Islet precursor cell (in vitro differentiated cells): Measurements from ENCODE around the gene WFIKKN1.
A peak's percentile ranks its signal among the peaks of the same experiment; 100 is the strongest.

Source experiments
- DNase-seq: peaks from one replicate; pipeline ENCODE4 v3.0.0-alpha.2; 2018

Gene WFIKKN1, protein sequence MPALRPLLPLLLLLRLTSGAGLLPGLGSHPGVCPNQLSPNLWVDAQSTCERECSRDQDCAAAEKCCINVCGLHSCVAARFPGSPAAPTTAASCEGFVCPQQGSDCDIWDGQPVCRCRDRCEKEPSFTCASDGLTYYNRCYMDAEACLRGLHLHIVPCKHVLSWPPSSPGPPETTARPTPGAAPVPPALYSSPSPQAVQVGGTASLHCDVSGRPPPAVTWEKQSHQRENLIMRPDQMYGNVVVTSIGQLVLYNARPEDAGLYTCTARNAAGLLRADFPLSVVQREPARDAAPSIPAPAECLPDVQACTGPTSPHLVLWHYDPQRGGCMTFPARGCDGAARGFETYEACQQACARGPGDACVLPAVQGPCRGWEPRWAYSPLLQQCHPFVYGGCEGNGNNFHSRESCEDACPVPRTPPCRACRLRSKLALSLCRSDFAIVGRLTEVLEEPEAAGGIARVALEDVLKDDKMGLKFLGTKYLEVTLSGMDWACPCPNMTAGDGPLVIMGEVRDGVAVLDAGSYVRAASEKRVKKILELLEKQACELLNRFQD

DNA sequence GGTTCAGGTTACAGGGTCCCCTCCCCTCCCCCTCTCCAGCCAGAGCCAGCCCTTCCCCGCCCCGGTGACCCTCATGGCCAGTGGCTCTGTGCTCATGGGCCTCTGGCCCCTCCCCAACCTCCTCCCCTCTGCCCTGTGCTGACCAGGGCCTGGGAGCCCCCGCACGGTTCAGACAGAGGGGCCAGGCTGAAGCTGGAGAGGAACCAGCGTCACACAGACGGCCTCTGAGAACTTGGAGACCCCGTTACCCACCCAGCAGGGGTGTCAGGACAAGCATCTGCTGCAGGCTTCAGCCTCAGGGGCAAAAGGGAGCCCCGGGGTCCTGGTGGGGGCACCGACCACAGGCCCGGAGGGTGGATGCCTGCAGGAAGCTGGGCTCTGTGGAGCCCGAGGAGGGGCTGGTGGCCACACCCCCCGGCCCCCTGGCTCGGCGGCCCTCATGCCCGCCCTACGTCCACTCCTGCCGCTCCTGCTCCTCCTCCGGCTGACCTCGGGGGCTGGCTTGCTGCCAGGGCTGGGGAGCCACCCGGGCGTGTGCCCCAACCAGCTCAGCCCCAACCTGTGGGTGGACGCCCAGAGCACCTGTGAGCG lies at the start of gene WFIKKN1:
WFIKKN1 (plus strand) TSS at position 171 of the 591 bp plus-strand sequence; CDS start at position 440, 269 bp downstream.
- peak; percentile 82 for DNase-seq

DNA sequence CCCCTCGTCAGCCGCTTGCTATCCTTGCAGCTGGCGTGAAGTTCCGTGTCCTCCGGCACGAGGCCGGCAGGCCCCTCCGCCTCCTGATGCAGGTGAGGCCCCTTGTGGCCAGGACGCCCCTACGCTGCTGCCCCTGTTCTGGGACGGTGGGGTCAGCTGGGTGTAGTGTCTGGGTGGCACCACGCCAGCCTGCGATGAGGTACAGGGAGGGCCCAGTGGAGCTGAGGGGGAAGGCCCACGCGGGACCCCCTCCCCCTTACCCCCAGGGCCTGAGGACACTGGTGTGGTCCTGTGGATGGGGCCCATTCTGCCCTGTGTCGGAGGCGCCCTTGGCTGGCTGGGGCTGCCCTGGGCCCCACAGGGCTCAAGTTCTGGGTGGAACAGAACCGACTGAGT lies 48.6 kb upstream of the WFIKKN1 start:
- DNase-seq, result no peak

DNA sequence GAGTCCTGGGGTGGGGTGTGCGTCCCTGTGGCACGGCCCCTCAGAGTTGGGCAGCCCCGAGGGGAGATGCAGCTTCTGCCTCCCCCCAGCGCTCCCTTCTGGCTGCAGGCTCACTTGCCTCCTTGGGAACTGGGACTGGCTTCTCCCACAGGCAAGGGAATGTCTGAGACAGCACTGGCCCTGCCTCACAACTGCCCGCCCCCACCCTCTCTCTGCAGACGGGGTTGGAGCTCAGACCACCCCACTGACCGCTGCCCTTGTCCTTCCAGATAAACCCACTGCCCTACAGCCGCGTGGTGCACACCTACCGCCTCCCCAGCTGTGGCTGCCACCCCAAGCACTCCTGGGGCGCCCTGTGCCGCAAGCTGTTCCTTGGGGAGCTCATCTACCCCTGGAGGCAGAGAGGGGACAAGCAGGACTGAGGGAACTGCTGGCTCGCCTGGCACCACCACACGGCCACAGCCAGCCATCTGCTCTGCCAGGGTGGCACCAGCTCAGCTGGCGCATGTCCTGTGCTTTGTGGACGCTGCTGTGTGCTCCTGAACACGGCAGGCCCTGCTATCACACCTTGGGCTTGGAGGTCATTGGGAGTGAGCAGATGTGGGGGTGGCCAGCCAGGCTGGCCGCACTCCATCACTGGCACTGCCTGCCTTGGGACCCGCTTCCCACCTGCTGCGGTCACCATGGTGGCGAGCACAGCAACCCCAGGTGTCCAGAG lies 48.0 kb upstream of the WFIKKN1 start:
- DNase-seq, result no peak

DNA sequence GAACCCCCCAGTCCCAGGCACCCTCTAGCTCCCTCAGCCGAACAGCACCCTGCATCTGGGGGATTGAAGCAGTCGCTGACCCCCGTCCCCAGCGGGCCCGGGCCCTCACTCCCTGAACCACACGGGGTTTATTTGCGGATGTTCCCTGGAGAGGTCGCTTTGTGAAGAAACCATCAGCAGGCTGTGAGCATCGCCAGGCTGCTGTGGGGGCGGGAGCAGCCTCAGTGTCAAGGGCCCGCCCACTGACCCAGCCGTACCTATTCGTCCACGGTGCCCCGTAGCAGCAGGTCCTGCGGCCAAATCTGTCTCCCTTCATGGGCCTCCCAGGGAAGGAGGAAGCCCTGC lies 47.3 kb upstream of the WFIKKN1 start:
- no peak for DNase-seq

DNA sequence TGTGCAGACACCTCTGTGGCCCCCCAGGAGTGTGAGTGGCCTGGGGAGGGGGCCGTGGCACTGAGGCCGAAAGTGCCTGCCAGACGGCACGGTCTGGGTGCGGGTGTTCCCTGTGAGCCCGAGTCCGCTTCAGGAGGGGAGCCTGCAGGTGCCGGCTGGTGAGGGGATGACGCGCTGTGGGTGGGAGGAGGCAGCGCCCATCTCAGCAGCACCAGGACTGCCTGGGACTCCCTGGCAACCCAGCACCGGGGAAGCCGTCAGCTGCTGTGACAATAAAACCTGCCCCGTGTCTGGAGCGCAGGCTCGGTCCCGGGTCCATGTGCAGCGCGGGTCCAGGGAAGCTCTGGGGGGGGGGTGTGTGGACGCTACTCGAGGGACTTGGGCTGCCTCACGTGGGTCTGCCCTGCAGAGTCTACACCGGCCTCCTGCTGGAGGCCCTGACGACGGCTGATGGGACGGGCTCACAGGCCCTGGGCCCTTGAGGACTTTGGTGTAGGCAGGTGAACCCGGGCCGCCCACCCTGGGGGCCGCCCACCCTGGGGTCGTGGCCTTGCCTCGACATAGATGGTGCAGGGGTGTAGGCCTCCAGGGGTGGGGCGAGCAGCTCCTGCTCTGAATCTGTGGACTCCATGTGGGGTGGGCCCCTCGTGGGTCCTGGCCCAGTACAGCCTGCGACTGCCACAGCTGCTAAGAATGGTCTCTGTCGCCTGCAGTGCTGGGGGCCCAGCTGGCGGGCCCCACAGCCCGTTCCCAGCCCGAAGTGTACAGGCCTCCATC lies 46.8 kb upstream of the WFIKKN1 start:
- no peak for DNase-seq

DNA sequence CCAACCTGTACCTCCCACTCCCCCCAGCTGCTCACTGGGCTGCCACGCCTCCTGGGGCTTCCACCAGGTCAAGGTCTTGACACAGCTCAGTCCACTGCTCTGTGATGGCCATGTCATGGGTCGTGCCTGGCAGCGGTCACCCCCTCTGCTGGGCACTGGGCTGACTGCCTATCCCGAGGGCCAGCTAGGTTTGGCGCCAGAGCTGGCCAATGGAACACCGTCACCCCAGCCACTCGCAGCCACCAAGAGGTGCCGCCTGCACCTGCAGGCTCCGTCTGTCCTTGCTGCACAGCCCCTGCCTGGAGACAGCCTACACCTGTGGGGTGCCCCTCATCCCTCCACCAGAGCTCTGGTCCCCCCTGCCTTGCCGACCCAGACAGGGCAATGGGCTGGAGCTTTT lies 45.4 kb upstream of the WFIKKN1 start:
- no peak for DNase-seq

DNA sequence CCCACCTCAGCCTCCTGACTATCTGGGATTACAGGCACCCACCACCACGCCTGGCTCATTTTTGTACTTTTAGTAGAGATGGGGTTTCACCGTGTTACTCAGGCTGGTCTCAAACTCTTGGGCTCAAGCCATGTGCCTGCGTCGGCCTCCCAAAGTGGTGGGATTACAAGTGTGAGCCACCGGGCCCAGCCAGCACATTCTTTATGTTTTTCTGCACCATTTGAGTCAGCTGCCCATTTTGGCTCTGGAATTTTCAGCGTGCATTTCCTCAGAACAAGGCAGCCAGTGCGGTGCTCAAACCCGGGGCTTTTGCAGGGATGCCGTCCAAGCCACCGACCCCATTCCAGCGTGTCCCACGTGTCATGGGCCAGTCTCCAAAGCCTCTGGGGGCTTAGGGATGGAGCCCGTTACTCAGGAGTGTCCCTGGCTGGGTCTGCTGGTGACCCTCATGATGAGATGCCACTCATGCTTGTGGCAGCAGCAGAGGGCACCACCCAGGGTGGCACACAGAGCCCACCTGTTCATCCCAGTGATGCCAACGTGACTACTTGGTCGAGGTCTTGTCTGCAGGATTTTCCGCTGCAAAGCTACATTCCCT lies 44.6 kb upstream of the WFIKKN1 start:
- no peak for DNase-seq

DNA sequence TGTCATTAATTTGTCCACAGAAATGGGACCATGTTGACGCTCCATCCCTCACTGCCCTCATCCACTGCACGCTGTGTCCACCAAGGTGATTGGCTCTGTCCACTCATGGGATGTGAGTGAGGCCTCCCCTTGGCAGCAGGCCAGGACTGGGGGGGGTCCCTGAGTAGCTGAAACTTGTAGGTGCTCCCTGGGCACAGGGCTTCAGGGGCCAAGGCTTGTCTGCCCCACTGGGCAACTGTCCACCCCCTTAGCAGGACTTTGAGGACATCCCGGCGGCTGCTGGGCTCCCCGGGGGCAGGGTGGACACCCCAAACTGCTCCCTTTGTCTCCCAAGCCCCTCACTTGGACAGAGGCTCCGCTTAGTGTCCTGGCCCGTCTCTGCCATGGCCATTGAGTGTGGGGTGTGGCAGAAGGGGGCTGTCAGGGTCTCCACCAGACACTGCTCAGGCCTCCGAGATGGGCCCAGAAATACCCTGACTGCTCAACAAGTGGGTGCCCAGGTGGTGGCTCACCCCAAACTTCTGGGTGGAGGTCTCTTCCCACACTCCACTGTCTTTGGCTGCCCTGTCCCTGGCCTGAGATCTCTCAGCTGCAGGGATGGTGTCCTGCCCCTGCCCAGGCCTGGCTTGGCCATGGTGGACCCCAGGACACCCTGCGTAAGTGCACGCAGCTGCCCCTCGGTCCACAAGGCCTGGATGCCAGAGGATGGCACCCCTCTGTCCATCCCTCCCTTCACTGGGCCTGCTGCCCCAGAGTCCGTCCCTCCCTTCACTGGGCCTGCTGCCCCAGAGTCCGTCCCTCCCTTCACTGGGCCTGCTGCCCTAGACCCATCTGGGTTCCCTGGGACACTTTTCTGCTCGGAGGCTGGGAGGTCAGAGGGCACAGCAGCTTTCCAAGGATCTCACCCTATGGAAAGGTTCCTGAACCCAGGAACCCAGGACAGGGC lies 43.9 kb upstream of the WFIKKN1 start:
- no peak for DNase-seq

DNA sequence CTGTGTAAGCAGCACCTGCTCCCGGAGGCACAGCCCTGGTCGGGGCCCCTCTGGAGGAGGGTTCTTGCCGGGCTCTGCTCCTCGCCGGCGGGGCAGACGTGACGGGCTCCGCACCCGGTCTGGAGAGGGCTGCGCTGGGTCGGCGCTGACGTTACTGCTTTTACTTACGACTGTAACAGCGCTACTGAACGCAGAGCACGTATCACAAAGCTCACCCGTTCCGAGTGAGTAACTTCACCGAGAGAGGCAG lies 42.2 kb upstream of the WFIKKN1 start:
- DNase-seq, result peak; percentile 75

DNA sequence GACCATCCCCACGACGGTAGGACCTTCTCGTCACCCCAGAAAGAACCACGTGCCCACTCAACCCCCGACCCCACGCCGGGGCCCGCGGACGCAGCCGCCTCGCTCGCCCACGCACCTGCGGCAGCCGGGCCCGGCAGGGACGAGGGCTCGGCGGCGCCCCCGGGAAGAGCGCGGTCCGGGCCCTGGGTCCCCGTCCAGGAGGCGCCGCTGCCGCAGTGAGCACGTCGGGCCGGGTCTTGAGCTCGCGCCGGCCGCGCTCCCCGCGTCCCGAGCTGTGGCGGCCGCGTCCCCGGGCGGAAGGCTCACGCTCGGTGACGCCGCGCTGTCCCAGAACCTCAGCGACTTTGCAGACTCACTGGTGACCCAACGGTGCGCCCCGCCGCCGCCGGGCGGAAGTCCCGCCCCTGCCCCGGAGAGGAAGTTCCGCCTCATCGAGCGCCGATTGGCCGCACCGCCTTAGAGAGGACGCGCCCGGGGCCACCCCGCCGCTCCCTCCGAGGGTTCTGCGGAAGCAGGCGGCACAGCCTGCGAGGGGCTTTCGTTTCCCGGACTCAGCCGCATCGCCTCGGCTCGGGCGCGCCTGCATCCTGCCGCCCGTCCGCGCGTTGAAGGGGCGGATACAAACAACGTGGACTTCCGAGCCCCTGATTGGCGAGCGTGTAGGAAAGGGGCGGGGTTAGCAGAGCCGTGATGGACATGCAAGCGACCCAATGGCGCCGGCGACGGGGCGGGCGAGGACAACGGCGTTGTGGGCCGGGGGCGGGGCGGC lies 41.7 kb upstream of the WFIKKN1 start:
- peak; percentile 97 for DNase-seq

DNA sequence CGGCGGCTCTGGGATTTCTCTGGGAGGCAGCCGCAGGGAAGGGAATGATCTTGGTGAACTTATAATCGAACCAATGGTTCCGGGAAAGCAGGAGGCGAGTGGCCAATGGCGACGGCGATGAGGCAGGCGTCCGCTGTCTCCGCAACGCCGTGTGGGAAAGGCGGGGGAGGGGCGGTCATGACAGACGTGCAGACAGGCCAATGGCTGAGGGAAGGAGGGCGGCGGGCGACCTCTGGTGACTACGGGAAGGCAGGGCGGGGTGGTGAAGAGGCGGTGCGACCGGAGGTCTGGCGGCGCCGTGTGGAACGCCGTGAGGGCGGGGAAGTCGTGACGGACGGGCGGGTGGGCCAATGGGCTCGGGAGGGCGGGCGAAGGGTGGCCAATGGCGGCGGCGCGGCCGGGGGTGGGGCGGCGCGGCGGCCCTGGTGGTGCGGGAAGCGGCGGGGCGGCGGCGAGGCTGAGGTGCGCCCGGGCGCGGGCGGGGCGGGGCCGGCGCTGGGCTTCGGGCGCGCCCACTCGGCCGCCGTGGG lies 41.1 kb upstream of the WFIKKN1 start, which contains the start of gene RAB40C:
RAB40C (plus strand) TSS at position 409 of the 530 bp plus-strand sequence. CDS start 226 bp downstream, outside the sequence.
- DNase-seq, result peak; percentile 99

DNA sequence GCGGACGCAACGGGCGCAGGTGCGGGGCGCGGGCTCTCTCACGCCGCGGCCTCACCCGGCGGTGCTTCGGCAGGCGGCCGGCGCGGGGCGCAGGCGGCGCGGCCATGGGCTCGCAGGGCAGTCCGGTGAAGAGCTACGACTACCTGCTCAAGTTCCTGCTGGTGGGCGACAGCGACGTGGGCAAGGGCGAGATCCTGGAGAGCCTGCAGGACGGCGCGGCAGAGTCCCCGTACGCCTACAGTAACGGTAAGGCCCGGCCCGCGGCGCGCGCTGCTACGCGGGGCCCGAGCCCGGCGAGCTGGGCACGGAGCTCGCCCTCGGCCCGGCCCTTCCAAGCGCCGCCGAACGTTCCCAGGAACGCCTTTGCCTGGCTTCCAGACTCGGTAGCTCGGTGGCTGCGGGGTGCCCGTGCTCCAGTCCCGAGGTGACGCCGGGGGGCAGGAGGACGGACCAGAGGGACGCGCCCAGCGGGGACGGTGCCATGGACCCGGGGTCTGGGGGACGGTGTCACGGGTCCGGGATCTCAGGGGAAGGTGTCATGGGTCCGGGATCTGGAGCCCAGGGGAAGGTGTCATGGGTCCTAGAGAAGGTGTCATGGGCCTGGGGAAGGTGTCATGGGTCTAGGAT lies 40.5 kb upstream of the WFIKKN1 start:
- no peak for DNase-seq

DNA sequence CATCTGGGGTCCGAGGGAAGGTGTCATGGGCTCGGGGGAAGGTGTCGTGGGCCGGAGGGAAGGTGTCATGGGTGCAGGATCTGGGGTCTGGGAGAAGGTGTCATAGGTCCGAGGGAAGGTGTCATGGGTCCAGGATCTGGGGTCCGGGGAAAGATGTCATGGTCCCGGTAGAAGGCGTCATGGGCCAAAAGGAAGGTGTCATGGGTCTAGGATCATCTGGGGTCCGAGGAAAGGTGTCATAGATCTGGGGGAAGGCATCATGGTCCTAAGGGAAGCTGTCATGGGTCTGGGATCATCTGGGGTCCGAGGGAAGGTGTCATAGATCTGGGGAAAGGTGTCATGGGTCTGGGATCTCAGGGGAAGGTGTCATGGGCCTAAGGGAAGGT lies 40.0 kb upstream of the WFIKKN1 start:
- DNase-seq, result no peak

DNA sequence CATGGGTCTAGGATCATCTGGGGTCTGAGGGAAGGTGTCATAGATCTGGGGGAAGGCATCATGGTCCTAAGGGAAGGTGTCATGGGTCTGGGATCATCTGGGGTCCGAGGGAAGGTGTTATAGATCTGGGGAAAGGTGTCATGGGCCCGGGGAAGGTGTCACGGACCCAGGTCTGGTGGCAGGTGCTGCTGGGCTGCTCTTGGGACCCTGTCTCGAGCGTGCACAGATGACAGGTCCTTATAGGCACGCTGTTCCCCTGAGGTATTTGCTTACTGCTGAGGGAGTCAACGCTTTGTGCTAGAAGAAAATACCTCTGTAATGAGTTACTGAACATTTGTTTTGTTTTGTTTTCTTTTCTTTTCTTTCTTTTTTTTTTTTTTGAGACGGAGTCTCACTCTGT lies 39.6 kb upstream of the WFIKKN1 start:
- DNase-seq, result no peak

DNA sequence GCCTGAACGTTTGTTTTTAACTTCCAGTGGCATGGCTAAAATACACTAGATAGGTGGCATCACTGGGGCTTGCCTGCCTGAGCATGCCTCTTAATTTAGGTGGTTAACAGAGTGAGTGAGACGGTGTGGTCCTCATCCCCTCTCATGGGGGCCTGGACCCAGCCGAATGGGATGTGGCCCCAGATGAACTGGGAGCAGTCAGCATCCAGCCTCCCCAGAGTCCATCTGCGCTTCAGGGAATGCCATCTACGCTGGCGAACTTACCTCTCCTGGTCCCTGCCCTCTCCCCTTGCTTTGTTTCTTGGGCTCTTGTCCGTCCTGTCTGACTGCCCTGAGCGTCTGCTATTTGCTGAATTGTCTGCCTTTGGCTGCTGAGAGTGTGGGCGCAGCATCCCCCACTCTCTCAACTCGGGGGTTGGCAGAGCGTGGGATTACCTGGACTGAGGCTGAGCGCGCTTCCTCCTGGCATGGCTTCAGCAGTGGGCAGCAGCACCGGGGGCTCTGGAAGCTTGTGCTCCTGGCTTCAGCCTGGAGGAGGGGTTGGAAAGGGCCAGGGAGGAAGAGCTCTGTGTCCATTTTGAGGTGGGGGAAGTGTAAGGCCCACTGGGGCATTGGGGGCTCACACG lies 38.8 kb upstream of the WFIKKN1 start:
- no peak for DNase-seq

DNA sequence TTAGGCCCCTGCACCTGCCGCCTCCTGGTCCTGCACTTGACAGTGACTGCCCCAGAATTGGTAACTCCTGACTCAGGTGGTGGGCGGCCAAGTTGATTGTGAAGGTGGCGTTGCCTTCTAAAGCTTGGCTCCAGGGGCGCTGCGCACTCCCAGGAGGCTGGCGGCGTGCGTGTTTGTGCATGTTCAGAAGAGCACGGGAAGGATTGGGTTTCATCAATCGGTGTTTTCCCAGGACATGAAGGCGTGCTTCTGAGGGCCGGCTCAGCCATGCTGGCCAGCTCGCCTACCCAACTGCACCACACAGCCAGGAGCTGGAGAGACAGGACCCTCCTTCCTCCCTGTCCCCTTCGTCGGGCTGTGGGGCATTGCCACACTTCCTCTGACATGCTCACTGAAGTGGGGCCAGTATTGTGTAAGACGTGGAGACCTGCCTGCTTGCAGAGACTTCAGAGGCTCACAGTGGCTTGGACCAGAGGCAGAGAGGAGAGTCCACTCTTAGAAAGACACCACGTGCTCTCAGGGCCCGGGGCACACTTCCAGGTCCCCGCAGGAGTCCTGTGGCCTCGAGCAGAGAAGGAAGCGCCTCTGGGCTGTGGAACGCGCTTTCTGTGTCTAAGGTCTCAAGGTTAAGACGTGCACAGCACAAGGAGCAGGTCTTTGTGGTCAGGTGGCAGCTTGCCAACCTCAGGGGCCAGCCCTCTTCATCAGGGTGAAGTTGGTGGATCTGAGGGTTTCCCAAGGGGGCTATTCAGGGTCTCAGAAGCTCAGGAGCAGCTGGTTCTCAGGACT lies 38.1 kb upstream of the WFIKKN1 start:
- DNase-seq, result no peak

DNA sequence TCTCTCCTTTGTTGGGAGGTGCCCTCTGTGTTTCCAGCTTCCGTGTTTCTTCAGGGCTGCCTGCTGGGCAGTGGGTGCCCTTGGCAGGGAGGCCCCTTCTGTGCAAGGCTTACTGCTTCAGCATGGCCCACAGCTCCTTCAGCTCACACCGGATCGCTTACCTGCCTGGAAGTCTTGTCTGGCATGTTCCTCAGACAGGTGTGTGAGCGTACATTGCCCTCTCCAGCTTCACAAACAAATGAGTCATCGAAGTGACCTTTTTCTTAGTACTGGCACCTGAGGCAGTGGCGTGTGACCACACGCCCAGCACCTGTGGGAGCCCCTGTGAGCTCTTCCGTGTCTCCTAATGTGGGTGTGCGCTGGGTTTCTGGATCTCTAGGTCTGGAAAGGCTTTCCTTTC lies 37.4 kb upstream of the WFIKKN1 start:
- no peak for DNase-seq

DNA sequence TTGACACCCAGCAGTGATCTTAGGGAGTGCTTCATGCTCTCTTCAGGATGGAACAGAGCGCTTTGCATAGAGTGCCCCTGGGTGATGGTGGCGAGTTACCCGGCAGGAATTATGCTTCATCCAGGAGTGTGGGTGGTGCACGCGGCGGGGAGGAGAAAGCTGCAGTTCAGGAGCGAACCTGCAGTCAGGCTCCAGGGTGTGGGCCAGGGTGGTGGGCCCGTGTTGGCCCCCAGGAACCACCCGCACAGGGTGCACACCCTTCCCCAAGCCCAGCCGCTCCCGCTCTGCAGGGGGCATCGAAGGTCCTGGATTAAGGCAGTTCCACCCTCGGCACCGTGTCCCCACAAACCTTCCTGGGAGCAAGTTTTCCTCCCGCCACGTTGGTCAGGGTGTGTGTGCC lies 37.0 kb upstream of the WFIKKN1 start:
- DNase-seq, result no peak

DNA sequence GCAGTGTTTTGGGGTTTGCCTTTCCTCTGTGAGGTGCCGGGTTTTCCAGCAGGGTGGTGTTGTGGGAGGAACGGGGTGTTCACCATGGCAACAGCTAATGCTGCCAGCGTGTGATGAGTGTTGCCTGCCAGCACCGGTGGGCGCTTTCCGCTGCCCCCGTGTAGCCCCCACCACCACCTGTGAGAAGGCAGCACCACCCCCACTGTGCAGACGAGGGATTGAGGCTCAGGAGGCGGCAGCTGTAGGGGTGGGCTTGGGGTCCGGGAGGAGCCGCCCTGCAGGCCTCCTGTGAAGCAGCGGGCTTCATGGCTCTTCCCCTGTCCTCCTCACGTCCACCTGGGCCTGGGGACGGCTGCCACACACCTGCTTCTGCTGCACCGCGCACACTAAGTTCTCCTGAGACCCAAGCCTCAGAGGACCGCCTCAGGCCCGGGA lies 35.7 kb upstream of the WFIKKN1 start:
- no peak for DNase-seq
